Mammary epithelial cell (primary cell): ENCODE measurements around the gene THOP1.

Source experiments
- EZH2 ChIP-seq: IDR thresholded peaks from 2 replicates; pipeline ENCODE4 v1.6.1; 2012; ENCODE audit warnings: low read length, inconsistent platforms, borderline replicate concordance
- TF ChIP-seq, protein P1 (sequence below), 2 donors: IDR thresholded peaks in 1 of 2; conservative IDR thresholded peaks in 1 of 2; 2 replicates each; pipeline ENCODE4 v1.5.1; 2011 to 2012; ENCODE audit warnings: inconsistent platforms in 2 of 2, low read length in 2 of 2, mild to moderate bottlenecking in 2 of 2, control low read depth in 1 of 2, low read depth in 1 of 2; ENCODE audit not compliant: insufficient read depth in 1 of 2; ENCODE audit errors: extremely low read depth in 1 of 2

- TF ChIP-seq, protein P1, sequence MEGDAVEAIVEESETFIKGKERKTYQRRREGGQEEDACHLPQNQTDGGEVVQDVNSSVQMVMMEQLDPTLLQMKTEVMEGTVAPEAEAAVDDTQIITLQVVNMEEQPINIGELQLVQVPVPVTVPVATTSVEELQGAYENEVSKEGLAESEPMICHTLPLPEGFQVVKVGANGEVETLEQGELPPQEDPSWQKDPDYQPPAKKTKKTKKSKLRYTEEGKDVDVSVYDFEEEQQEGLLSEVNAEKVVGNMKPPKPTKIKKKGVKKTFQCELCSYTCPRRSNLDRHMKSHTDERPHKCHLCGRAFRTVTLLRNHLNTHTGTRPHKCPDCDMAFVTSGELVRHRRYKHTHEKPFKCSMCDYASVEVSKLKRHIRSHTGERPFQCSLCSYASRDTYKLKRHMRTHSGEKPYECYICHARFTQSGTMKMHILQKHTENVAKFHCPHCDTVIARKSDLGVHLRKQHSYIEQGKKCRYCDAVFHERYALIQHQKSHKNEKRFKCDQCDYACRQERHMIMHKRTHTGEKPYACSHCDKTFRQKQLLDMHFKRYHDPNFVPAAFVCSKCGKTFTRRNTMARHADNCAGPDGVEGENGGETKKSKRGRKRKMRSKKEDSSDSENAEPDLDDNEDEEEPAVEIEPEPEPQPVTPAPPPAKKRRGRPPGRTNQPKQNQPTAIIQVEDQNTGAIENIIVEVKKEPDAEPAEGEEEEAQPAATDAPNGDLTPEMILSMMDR (conservative IDR thresholded peaks at IDR 0.05 in 1 of 2, IDR thresholded peaks at IDR 0.05 in 1 of 2; ENCODE audit: extremely low read depth in 1 of 2, insufficient read depth in 1 of 2, low read depth in 1 of 2, low read length in 2 of 2), result no peak
- TF ChIP-seq EZH2, result no peak
Observed at GRCh38 chr19:2837430-2837829, 52.1 kb downstream of the THOP1 start.
